CMK (cell line): ENCODE results near the gene RPL31.
"Not testable (repeated sequence)": the region's sequence is repeated elsewhere in the genome, so short reads cannot be mapped to it uniquely, and the experiment has no call there.

Source experiments
- DNase-seq: peaks from one replicate; pipeline ENCODE4 v3.0.0-alpha.2; 2010; ENCODE audit warnings: low read depth

Gene RPL31

GRCh38 chr2:101027852-101028251 is 25.8 kb downstream of the RPL31 start:
- no peak for DNase-seq

- no peak for DNase-seq
Measured at GRCh38 chr2:101030866-101031554, 28.9 kb downstream of the RPL31 start.

DNA sequence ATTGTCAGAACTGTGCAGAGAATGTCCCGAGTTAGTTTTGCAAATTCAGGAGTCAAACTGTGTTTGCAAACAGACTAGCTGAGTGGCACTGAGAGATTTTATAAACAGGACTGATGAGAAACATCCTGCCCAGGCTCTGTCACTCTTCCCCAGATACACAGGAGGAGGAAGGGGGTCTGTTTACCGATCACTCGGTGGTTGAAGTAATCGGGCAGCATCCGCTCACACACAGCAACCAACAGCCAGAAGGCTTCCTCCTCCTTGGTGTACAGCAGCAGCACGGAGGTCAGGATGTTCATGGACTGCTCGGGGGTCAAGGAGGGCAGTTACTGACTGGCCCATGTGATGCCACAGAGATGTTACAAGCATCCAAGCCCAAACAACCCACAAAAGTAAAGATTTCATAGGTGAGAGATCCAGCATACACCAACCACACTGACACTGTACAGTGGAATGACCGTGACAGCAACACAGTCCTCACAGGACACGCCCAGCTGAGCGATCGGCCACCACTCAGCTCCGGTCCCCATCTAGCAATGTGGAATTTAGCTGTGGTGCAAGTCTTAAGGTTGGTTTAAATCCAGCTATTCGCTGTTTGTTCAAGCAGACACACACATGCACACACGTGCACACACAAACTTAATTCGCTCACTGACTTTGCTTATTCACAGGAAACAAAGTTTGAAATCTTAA is 30.1 kb downstream of the RPL31 start:
- no peak for DNase-seq

DNA sequence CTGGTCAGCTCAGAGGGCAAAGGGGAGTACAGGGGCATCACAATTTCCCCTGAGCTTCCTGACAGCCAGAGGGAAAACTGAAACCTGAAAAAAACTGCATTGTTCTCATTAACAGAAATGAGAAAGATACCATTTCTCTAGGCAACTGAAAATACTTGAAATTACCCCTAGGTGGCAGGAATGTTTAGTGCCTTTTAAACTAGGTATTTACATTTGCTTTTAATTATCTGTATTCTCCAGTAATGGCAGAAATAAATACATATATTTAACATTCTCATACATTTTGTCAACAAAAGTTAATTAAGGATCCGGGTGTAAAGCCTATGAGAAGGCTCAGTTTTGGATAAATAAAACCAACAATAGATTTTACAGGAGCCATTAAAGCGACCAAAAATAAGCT is 34.5 kb downstream of the RPL31 start:
- DNase-seq = no peak

DNA sequence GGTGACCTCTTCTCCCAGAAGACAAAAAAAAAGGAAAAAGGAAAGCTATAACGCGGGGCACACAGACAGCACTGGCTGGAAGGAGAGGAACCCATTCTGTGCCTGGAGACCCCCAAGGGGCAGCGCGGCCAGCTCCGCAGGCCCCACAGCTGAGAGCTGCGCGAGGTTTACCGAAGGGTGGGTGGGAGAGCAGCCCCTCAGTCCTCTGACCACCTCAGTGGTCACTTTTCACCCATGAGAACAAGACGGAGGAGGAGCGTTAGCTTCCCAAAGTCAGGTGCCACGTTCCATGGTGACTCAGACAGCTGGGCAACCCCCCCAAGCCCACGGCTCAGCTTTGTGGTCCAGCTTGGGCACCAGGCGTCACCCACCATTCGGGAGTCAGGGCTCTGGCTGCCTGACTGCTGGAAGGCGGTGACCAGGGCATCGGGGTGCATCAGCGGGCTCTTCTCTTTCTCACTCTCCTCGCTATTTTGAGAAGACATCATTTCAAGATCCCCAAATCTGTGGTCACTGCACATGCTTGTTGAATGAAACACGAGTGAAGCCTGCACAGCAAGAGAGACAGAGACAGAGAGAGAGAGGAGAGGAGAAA is 35.2 kb downstream of the RPL31 start:
- DNase-seq = no peak

DNA sequence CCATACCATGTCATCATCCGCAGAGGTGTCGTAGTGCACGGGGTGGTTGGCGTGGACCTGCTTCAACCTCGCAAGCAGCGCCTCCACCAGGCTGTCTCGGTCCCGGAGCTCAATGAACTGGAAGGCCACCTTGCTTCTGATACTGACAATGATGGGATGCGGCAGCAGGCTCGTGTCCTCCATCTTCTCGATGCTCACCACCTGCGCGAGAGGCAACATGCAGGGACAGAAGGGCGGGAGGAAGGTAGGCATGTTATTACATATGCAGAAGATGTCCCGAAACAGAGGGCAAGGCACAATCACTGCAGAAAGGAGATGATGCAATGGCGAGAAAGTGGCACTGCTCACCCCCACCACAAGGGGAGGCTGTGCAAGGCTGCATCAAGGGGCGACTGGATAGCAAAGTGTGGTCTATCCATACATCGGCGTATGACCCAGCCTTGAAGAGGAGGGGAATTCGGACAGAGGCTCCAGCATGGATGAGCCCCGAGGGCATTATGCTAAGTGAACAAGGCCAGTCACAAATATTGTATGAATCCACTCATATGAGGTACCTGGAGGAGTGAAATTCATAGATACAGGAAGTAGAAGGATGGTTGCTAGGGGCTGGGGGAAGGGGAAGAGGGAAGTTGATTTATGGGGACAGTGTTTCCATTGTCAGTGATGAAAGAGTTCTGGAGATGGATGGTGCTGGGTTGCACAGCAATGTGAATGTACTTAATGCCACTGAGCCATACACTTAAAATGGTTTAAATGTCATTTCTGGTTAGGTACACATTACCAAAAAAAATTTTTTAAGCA is 36.6 kb downstream of the RPL31 start:
- DNase-seq = no peak

- no peak for DNase-seq
Measured at GRCh38 chr2:101040072-101040471, 38.0 kb downstream of the RPL31 start.

- DNase-seq = no peak
Measured at GRCh38 chr2:101040761-101041160, 38.7 kb downstream of the RPL31 start.

GRCh38 chr2:101041413-101041812 is 39.3 kb downstream of the RPL31 start:
- no peak for DNase-seq

DNA sequence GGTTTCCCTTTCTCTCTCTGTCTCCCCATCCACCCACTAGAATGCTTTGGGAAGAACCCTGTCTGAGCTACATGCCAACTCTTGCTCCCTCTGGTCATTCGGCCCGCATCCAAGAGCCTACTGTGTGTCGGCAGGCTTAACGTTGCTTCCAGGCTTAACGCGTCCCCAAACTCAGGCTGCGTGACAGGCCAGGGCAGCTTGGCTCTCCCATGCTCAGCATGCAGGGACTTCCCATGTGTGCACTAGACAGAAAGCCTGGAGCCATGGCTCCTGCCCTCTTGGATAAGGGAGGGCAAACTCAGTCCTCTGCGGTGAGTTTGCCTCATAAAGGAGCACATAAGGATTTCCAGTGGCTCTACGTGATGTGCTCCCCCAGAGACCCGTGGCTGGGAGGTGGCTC is 43.2 kb downstream of the RPL31 start:
- DNase-seq = no peak

DNA sequence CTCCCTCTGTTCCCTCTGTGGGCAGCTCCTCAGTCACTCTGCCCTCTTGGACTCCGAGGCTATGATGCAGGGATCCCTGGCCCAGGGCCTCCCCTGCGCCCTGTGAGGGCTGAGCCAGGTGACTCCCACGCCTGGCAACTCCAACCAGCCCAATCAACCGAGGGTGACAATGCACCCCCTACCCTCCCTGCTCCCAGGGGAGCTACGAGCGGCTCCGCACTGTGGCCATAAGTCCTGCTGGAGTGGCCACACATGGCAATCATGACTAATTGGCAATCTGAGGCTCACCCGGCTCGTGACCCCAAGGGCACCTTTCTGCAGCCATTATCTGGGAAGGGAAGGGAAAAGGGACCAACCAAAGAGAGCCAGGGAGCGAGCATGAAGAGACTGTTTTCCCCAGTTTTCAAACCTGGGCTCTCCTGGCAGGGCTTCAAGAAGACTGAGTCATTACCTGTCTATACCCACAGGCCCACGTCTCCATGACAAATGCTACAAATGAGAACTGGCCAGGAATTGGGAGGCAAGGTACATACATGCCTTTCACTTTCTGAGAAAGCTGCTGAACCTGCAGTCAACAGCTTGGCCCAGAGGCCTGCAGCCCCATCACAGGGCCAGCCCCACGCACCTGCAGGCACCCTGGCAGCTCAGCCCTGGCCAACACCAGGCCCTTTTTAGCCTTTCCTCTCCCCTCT is 45.1 kb downstream of the RPL31 start:
- no peak for DNase-seq

- DNase-seq = no peak
Measured at GRCh38 chr2:101047774-101048173, 45.7 kb downstream of the RPL31 start.

- no peak for DNase-seq
Measured at GRCh38 chr2:101048756-101049155, 46.7 kb downstream of the RPL31 start.

GRCh38 chr2:101050886-101051285 is 48.8 kb downstream of the RPL31 start:
- not testable (repeated sequence) for DNase-seq

- no peak for DNase-seq
Measured at GRCh38 chr2:101052147-101052546, 50.1 kb downstream of the RPL31 start.

DNA sequence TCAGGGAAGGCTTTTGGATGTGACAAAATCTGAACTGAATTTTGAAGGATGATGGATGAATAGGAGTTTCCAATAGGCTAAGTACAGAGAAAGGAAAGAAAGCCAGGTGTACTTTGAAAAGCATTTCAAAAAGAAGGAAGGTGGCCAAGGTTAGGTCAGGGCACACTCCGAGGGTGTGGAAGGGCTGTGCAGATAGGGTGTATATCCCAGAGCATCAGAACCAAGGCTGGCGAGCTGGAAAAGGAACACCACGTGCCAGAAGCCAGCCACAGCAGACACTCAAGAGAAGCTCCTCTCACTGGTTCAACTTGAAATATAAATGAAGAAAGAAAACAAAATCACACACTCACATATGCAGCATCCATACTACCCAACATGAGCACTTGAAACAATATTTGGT is 51.0 kb downstream of the RPL31 start:
- no peak for DNase-seq
